HUES48 (cell line): ENCODE results near the gene SLC1A3.
"Not testable (repeated sequence)": the region's sequence is repeated elsewhere in the genome, so short reads cannot be mapped to it uniquely, and the experiment has no call there.

Source experiments
- H3K27ac ChIP-seq: one replicate; pipeline ENCODE4 v1.7.0; 2013; ENCODE audit warnings: low read depth, low read length, inconsistent platforms
- H3K27me3 ChIP-seq: 2 replicates; pipeline ENCODE4 v1.6.1; 2013; ENCODE audit warnings: mild to moderate bottlenecking, low read length; ENCODE audit not compliant: control insufficient read depth, insufficient read depth
- H3K36me3 ChIP-seq: 2 replicates; pipeline ENCODE4 v1.6.1; 2013; ENCODE audit warnings: low read length; ENCODE audit not compliant: control insufficient read depth, insufficient read depth
- H3K4me1 ChIP-seq: 2 replicates; pipeline ENCODE4 v1.6.1; 2013; ENCODE audit warnings: mild to moderate bottlenecking, low read length; ENCODE audit not compliant: control insufficient read depth, insufficient read depth
- H3K4me3 ChIP-seq: 2 replicates; pipeline ENCODE4 v1.5.1; 2013; ENCODE audit warnings: mild to moderate bottlenecking, low read depth, low read length
- H3K9ac ChIP-seq: 2 replicates; pipeline ENCODE4 v1.6.1; 2013; ENCODE audit warnings: mild to moderate bottlenecking, low read depth, low read length, moderate library complexity
- H3K9me3 ChIP-seq: 2 replicates; pipeline ENCODE4 v1.6.1; 2013; ENCODE audit warnings: low read length; ENCODE audit not compliant: control insufficient read depth, insufficient read depth

SLC1A3 gene

DNA sequence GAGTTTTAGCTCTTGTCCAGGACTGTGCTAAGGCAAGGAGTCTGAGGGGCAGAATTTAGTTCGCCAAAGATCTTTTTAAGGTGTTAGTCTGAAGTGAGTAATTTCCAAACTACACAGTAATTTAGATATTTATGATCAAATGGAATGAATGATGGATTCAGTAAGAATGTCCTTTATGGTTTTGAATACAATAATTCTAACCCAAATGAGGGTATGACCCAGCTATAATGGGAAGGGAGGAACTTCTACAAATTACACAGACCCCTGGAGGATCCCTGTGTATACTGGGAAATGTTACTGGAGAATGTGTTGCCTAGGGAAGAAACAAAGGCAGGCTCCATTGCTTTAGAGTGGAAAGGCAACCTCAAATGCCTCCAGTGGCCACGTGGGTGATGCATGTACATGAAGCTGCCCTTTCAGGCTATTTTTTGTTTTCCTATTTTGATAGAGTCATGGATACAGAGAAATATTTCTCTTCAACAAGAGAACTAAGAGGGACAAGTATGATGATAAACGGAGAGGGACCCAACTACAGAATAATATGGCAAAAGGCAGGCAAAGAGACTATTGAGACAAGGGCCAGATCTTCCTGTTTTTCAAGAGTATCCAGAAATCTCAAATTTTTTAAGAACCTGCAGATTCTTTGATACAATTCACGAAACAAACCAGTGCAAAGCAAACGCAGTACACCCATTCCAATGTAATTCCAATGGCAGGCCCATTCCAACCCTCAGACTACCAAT is 25.4 kb downstream of the SLC1A3 start:
- H3K9me3 ChIP-seq: no peaks in the 10 kb centered on the region
- no peaks in the 10 kb centered on the region for H3K27me3 ChIP-seq
- peaks cover 21% of the 10 kb centered on the region for H3K36me3 ChIP-seq
- no peak overlapping the region for H3K27ac ChIP-seq
- H3K4me3 ChIP-seq: no peak overlapping the region
- H3K4me1 ChIP-seq: 0 out of 2 replicates have a peak, but pooled peaks cover 4% of the 10 kb centered on the region
- no peak overlapping the region for H3K9ac ChIP-seq

- Histone ChIP-seq H3K4me1 (0 out of 2 replicates have a peak, but pooled peaks cover 4% of the 10 kb centered on the region), H3K9ac (no peak overlapping the region), H3K36me3 (peaks cover 21% of the 10 kb centered on the region), H3K4me3 (no peak overlapping the region), H3K27ac (no peak overlapping the region), H3K27me3 (no peaks in the 10 kb centered on the region), H3K9me3 (no peaks in the 10 kb centered on the region)
These were observed 25.9 kb downstream of the SLC1A3 start for GRCh38 chr5:36632363-36632664.

DNA sequence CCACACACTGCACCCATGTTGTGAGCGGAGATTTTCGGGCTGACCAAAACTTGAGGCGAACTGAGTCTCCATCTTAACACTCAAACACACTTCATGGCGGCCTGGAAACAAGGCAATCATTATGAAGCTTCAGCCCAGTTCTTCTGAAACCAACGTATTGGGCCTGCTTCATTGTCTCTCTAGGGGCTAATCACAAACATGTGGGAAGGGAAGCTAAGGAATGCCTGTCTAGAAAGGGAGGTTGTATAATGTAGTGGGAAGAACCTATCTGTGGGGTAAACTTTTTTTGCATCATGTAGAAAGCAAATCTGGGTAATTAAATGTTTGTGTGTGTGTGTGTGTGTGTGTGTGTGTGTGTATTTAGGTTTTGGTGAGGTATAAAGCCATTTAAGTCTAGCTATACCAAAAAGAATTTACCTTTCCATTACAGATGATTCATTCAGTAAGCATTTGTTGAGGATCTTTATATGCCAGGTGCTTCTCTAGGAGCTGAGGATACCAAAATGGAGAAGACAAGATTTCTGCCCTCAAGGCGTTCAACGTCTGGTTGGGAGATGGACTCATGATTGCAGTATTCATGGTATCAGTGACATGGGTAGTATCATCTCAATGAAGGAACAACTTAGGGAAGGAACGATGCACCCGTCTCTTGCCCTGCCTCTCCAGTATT is 29.4 kb downstream of the SLC1A3 start:
- no peak overlapping the region for H3K4me3 ChIP-seq
- no peak overlapping the region for H3K9ac ChIP-seq
- H3K4me1 ChIP-seq: peaks cover 7% of the 10 kb centered on the region
- no peaks in the 10 kb centered on the region for H3K27me3 ChIP-seq
- H3K9me3 ChIP-seq: no peaks in the 10 kb centered on the region
- H3K36me3 ChIP-seq: peaks cover 5% of the 10 kb centered on the region; the same call in 1 of the 2 replicates
- no peak overlapping the region for H3K27ac ChIP-seq

GRCh38 chr5:36637101-36637500 is 30.7 kb downstream of the SLC1A3 start:
- Histone ChIP-seq H3K9ac (no peak overlapping the region), H3K27me3 (no peaks in the 10 kb centered on the region), H3K4me3 (no peak overlapping the region), H3K36me3 (peaks cover 3% of the 10 kb centered on the region; the same call in 1 of the 2 replicates), H3K9me3 (no peaks in the 10 kb centered on the region), H3K27ac (no peak overlapping the region), H3K4me1 (peaks cover 7% of the 10 kb centered on the region)

GRCh38 chr5:36637516-36637915 is 31.1 kb downstream of the SLC1A3 start:
- Histone ChIP-seq H3K36me3 (peaks cover 3% of the 10 kb centered on the region; the same call in 1 of the 2 replicates), H3K9ac (no peak overlapping the region), H3K4me3 (no peak overlapping the region), H3K9me3 (no peaks in the 10 kb centered on the region), H3K27me3 (no peaks in the 10 kb centered on the region), H3K4me1 (peaks cover 7% of the 10 kb centered on the region), H3K27ac (no peak overlapping the region)

GRCh38 chr5:36638056-36638455 is 31.6 kb downstream of the SLC1A3 start:
- Histone ChIP-seq H3K27me3 (no peaks in the 10 kb centered on the region), H3K4me3 (no peak overlapping the region), H3K27ac (no peak overlapping the region), H3K36me3 (peaks cover 3% of the 10 kb centered on the region; the same call in 1 of the 2 replicates), H3K9ac (no peak overlapping the region), H3K4me1 (peaks cover 7% of the 10 kb centered on the region), H3K9me3 (no peaks in the 10 kb centered on the region)

DNA sequence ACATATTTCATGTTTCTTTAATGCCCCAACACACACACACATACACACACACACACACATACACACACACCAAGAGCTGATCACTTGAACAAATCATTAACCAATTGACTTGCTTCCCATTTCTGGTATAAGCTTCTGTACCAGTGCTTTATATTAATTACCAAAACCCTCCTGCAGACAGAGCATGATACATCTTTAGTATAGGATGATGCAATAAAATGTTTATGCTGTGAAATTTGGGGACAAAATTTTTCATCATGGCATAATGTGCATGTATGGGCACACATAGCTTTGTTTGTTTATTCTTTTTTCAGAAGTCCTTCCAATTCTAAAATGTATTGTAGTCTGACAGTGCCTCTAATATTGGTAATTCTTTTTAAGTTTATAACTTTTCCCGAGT is 34.5 kb downstream of the SLC1A3 start:
- H3K9me3 ChIP-seq: no peaks in the 10 kb centered on the region
- no peak overlapping the region for H3K4me3 ChIP-seq
- H3K9ac ChIP-seq: no peak overlapping the region
- H3K27me3 ChIP-seq: no peaks in the 10 kb centered on the region
- no peaks in the 10 kb centered on the region for H3K36me3 ChIP-seq
- H3K4me1 ChIP-seq: peaks cover 7% of the 10 kb centered on the region
- no peak overlapping the region for H3K27ac ChIP-seq

DNA sequence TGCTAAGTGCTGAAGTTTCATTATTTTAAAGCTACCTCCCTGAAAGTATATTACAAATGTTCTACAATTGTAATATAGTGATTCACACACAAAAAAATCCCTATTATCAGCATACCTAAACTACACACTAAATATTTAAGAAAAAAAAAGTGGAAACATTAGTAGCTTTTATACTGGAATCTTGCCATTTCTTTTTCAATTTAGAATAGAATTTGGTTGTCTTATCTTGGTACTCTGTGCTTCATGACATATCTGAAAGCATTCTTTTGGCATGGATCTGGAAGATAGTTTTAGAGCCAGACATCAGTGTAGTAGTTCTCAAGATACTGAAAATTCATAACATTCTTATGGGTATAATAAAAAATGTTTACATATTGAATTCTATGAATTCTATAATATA is 35.0 kb downstream of the SLC1A3 start:
- no peak overlapping the region for H3K4me3 ChIP-seq
- H3K9me3 ChIP-seq: no peaks in the 10 kb centered on the region
- H3K27ac ChIP-seq: no peak overlapping the region
- peaks cover 7% of the 10 kb centered on the region for H3K4me1 ChIP-seq
- no peaks in the 10 kb centered on the region for H3K36me3 ChIP-seq
- H3K9ac ChIP-seq: no peak overlapping the region
- no peaks in the 10 kb centered on the region for H3K27me3 ChIP-seq

DNA sequence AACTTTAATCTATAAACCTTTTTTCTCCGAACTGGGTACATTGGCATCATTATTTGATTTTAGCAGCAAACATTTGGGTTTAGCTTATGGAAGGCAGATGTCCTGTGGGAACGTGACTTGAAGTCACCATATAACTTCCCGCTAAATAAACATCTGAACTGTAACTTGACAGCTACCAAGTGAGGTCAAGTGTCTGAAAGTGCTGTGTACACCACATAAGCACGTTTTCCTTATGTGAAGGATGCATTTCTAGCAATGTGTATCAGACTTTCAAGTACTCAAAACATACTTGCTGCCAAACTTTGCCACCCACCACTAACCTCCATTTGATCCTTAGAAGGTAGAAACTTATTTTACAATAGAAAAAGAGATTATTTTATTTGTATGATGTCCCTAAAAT is 35.7 kb downstream of the SLC1A3 start:
- no peaks in the 10 kb centered on the region for H3K27me3 ChIP-seq
- no peak overlapping the region for H3K9ac ChIP-seq
- H3K9me3 ChIP-seq: no peaks in the 10 kb centered on the region
- H3K36me3 ChIP-seq: no peaks in the 10 kb centered on the region
- no peak overlapping the region for H3K4me3 ChIP-seq
- no peak overlapping the region for H3K27ac ChIP-seq
- peaks cover 7% of the 10 kb centered on the region for H3K4me1 ChIP-seq

- H3K36me3 ChIP-seq: no peaks in the 10 kb centered on the region
- no peaks in the 10 kb centered on the region for H3K9me3 ChIP-seq
- no peaks in the 10 kb centered on the region for H3K27me3 ChIP-seq
- H3K27ac ChIP-seq: no peak overlapping the region
- no peak overlapping the region for H3K4me3 ChIP-seq
- H3K9ac ChIP-seq: no peak overlapping the region
- H3K4me1 ChIP-seq: peaks cover 2% of the 10 kb centered on the region; the same call in 1 of the 2 replicates
These were observed 36.8 kb downstream of the SLC1A3 start for GRCh38 chr5:36643162-36643561.

DNA sequence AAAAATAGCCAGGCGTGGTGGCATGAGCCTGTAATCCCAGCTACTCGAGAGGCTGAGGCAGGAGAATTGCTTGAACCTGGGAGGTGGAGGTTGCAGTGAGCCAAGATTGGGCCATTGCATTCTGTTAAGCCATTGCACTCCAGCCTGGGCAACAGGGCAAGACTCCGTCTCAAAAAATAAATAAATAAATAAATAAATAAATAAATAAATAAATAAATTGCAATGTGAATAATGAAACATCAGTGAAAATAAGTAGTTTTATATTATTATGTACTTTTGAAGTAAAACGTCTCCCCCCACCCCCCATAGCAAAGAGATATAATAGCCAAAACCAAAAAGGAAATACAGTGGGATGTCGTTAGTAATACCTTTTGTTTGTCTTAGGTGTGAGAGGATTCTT is 37.4 kb downstream of the SLC1A3 start:
- H3K4me3 ChIP-seq, H3K9ac ChIP-seq, H3K36me3 ChIP-seq, H3K27me3 ChIP-seq, H3K4me1 ChIP-seq, H3K27ac ChIP-seq, H3K9me3 ChIP-seq: not testable (repeated sequence)
